ENCODE results near the gene PRKCD. TPM values are rescaled to one million over a fixed set of nuclear protein-coding genes. Genes with fewer than 3 reads are reported as not detected.
A peak's percentile ranks its signal among the peaks of the same experiment; 100 is the strongest.

The PRKCD gene
- total RNA-seq, 1 donor from 2014 or later: 36.3 TPM

GRCh38 chr3:53231532-53232511 is 70.8 kb downstream of the PRKCD start:
- DNase-seq (ENCODE audit: low spot score in 2 of 2): no peak
- Histone ChIP-seq H3K36me3 (peaks cover 84 to 87% of the 10 kb centered on the region in 2 donors), H3K4me3 (no peak overlapping the region), H3K4me1 (peaks cover 9 to 10% of the 10 kb centered on the region in 2 donors), H3K9me3 (no peaks in the 10 kb centered on the region), H3K27me3 (no peaks in the 10 kb centered on the region), H3K27ac (peak overlapping the region; percentile 15 to 81)
- intact Hi-C loops (cut with DNase I): no loop called here
- TF ChIP-seq CTCF (IDR thresholded peaks at IDR 0.05): no peak

DNA sequence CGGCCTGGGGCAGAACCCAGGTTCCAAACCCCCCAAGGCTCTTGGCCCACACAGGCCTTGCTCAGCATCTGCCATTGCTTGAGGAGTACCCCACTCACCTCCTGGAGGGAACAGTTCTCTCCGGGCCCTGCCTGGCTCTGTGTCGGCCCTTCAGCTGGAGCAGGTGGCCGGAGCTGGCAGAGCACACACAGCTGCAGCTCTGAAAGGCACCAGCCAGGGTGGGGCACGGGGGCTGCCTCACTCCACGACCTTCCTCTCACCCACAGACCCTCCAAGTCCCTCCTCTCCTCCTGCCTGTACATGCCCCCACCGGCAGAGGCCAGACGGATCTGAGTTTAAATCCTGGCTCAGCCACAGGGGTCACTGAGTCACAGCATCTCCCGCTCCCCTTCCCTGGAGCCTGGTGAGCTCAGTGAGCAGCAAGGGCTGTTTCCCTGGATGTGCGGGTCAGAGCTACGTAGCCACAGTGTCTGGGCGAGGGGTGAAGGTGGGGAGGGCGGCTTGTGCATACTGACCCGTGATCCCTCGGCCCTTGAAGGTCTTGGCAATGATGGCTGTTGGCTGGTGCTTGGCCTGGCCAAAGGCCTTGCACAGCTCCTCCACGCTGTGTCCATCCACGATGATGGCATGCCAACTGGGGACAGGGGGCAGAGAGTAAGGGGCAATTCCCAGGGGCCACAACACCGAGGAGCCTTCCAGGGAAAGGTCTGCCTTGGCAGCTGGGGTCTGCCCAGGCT is 71.8 kb downstream of the PRKCD start:
- Histone ChIP-seq H3K4me1 (peaks cover 9 to 10% of the 10 kb centered on the region in 2 donors), H3K27me3 (no peaks in the 10 kb centered on the region), H3K9me3 (no peaks in the 10 kb centered on the region), H3K36me3 (peaks cover 78 to 79% of the 10 kb centered on the region in 2 donors), H3K27ac (peak overlapping the region; percentile 33 to 81), H3K4me3 (no peak overlapping the region)
- TF ChIP-seq CTCF (IDR thresholded peaks at IDR 0.05): no peak
- no peak for DNase-seq (ENCODE audit: low spot score in 2 of 2)
- intact Hi-C loops (cut with DNase I): no loop called here

GRCh38 chr3:53234130-53234840 is 73.3 kb downstream of the PRKCD start:
- DNase-seq (ENCODE audit: low spot score in 2 of 2): no peak
- peaks cover 78 to 79% of the 10 kb centered on the region in 2 donors for H3K36me3 ChIP-seq
- peaks cover 9 to 12% of the 10 kb centered on the region in 2 donors for H3K4me1 ChIP-seq
- H3K4me3 ChIP-seq: no peak overlapping the region
- peak overlapping the region; percentile 33 to 81 for H3K27ac ChIP-seq
- TF ChIP-seq CTCF (IDR thresholded peaks at IDR 0.05): no peak
- no peaks in the 10 kb centered on the region for H3K27me3 ChIP-seq
- intact Hi-C loops (cut with DNase I): no loop called here
- no peaks in the 10 kb centered on the region for H3K9me3 ChIP-seq

DNA sequence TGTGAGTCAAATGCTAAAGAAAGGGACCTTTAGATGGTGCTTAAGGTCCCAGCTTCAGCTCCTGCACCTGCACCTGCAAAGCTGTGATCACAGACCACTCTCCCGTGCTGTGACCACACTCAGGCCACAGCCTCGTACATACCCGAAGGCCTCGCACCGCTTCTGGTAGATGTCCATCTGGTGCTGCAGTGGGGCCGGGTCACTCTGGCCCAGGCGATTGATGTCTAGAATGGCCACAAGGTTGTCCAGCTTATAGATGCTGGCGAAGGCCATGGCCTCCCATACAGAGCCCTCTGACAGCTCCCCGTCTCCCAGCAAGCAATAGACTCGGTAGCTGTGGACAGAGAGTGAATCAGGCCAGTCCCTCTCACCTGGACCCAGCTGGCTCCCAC is 73.8 kb downstream of the PRKCD start:
- no peaks in the 10 kb centered on the region for H3K27me3 ChIP-seq
- peaks cover 9 to 12% of the 10 kb centered on the region in 2 donors for H3K4me1 ChIP-seq
- H3K4me3 ChIP-seq: no peak overlapping the region
- no peak for TF ChIP-seq CTCF (IDR thresholded peaks at IDR 0.05)
- intact Hi-C loops (cut with DNase I): no loop called here
- no peak for DNase-seq (ENCODE audit: low spot score in 2 of 2)
- peaks cover 78 to 79% of the 10 kb centered on the region in 2 donors for H3K36me3 ChIP-seq
- peak overlapping the region; percentile 73 to 81 for H3K27ac ChIP-seq
- H3K9me3 ChIP-seq: no peaks in the 10 kb centered on the region

GRCh38 chr3:53235545-53235944 is 74.5 kb downstream of the PRKCD start:
- Histone ChIP-seq H3K27me3 (no peaks in the 10 kb centered on the region), H3K9me3 (no peaks in the 10 kb centered on the region), H3K4me1 (peaks cover 9 to 12% of the 10 kb centered on the region in 2 donors), H3K27ac (peak overlapping the region; percentile 73 to 81), H3K36me3 (peaks cover 78 to 79% of the 10 kb centered on the region in 2 donors), H3K4me3 (no peak overlapping the region)
- DNase-seq (ENCODE audit: low spot score in 2 of 2): no peak
- intact Hi-C loops (cut with DNase I): no loop called here
- no peak for TF ChIP-seq CTCF (IDR thresholded peaks at IDR 0.05)

Measured in ascending aorta (tissue), 2 donors.